H1 (cell line): ENCODE results near the gene GIT1. TPM values are rescaled to one million over a fixed set of nuclear protein-coding genes. Genes with fewer than 3 reads are reported as not detected.

Experiments
- CTCF ChIA-PET: fragments of 300-600 bp; sonication (Branson Sonifier 250); formaldehyde crosslinking; loops from one replicate; lab custom pipeline; 2021; ENCODE audit not compliant: partially characterized antibody; lab: Charles Lee
- POLR2A ChIA-PET: fragments of 300-600 bp; sonication (Branson Sonifier 250); formaldehyde crosslinking; loops from one replicate; lab custom pipeline; 2021; ENCODE audit warnings: inconsistent platforms; ENCODE audit not compliant: partially characterized antibody; lab: Charles Lee
- DNase-seq, 2 experiments: peaks; one replicate each; pipeline versions ENCODE4 v3.0.0 to v3.0.0-alpha.2; 2010 to 2022; ENCODE audit warnings: low spot score in 2 of 2, low read depth in 1 of 2, mixed read lengths in 1 of 2
- FAIRE-seq: peaks from 2 replicates; lab custom pipeline; 2011; peaks lifted over from hg19 to GRCh38; lab: Jason Lieb, UNC
- H2AFZ ChIP-seq: 2 replicates; pipeline ENCODE4 v1.8.1; 2012; ENCODE audit warnings: low read length, inconsistent platforms
- H2AK5ac ChIP-seq: 2 replicates; pipeline ENCODE4 v1.6.1; 2013; ENCODE audit warnings: low read depth, low read length
- H2BK120ac ChIP-seq: replicated peaks from 2 replicates; pipeline ENCODE3; 2013; ENCODE audit warnings: low read depth, low read length, inconsistent platforms
- H2BK12ac ChIP-seq: 2 replicates; pipeline ENCODE4 v1.6.1; 2013; ENCODE audit warnings: low read depth, low read length
- H2BK15ac ChIP-seq: 2 replicates; pipeline ENCODE4 v1.6.1; 2013; ENCODE audit warnings: low read length
- H2BK20ac ChIP-seq: 2 replicates; pipeline ENCODE4 v1.6.1; 2013; ENCODE audit warnings: low read length
- H2BK5ac ChIP-seq: 2 replicates; pipeline ENCODE4 v1.6.1; 2013; ENCODE audit warnings: low read depth, low read length
- H3K14ac ChIP-seq: 2 replicates; pipeline ENCODE4 v1.6.1; 2013; ENCODE audit warnings: inconsistent platforms; ENCODE audit not compliant: insufficient read length
- H3K18ac ChIP-seq: 2 replicates; pipeline ENCODE4 v1.6.1; 2013; ENCODE audit warnings: low read length; ENCODE audit errors: extremely low read depth
- H3K23ac ChIP-seq: 2 replicates; pipeline ENCODE4 v1.6.1; 2013; ENCODE audit warnings: inconsistent platforms; ENCODE audit not compliant: insufficient read length
- H3K23me2 ChIP-seq: 2 replicates; pipeline ENCODE4 v1.6.1; 2013; ENCODE audit warnings: low read depth, low read length
- H3K27ac ChIP-seq: 2 replicates; pipeline ENCODE4 v1.6.1; 2011; ENCODE audit warnings: low read depth, low read length, inconsistent platforms
- H3K27me3 ChIP-seq, 4 experiments: replicated peaks in 1 of 4; 1 replicate in 1 of 4; 2 replicates in 3 of 4; pipeline versions ENCODE4 v1.6.1 to v1.8.1; 2011 to 2013; ENCODE audit warnings: low read length in 3 of 4, mild to moderate bottlenecking in 3 of 4, inconsistent platforms in 2 of 4, mixed read lengths in 2 of 4, moderate library complexity in 1 of 4; ENCODE audit not compliant: control insufficient read depth in 3 of 4, insufficient read depth in 3 of 4; ENCODE audit errors: extremely low read depth in 1 of 4
- H3K36me3 ChIP-seq, 4 experiments: 2 replicates each; pipeline versions ENCODE4 v1.6.1 to v1.8.1; 2011 to 2013; ENCODE audit warnings: mild to moderate bottlenecking in 4 of 4, low read length in 3 of 4, moderate library complexity in 2 of 4, control low read depth in 1 of 4, inconsistent platforms in 1 of 4; ENCODE audit not compliant: insufficient read depth in 4 of 4, control insufficient read depth in 2 of 4
- H3K4ac ChIP-seq: replicated peaks from 2 replicates; pipeline ENCODE3; 2013; ENCODE audit warnings: low read length, low read depth, mixed read lengths, inconsistent platforms; ENCODE audit not compliant: insufficient read length
- H3K4me1 ChIP-seq, 4 experiments: replicated peaks in 1 of 4; 1 replicate in 1 of 4; 2 replicates in 3 of 4; pipeline versions ENCODE4 v1.6.1 to v1.8.1; 2011 to 2013; ENCODE audit warnings: low read length in 3 of 4, inconsistent platforms in 2 of 4, mixed read lengths in 1 of 4; ENCODE audit not compliant: insufficient read depth in 4 of 4, control insufficient read depth in 3 of 4
- H3K4me2 ChIP-seq, 2 experiments: 2 replicates each; pipeline versions ENCODE4 v1.6.1 to v1.8.1; 2011 to 2013; ENCODE audit warnings: low read depth in 2 of 2, low read length in 2 of 2, control low read depth in 1 of 2, inconsistent platforms in 1 of 2, mild to moderate bottlenecking in 1 of 2; ENCODE audit not compliant: insufficient read depth in 1 of 2
- H3K4me3 ChIP-seq, 4 experiments: fragments of 200-600, 300-600 bp in 1 of 4; sonication (generic), shearing (Covaris generic), sonication (Bioruptor Twin) in 1 of 4; 2 replicates each; pipeline versions ENCODE4 v1.5.1 to v1.8.1; 2011 to 2016; ENCODE audit warnings: low read length in 4 of 4, low read depth in 3 of 4, control low read depth in 2 of 4, inconsistent platforms in 2 of 4, mild to moderate bottlenecking in 2 of 4, mixed read lengths in 1 of 4, moderate library complexity in 1 of 4; ENCODE audit not compliant: insufficient read depth in 2 of 4; ENCODE audit errors: extremely low read depth in 1 of 4
- H3K56ac ChIP-seq: replicated peaks from 2 replicates; pipeline ENCODE3; 2013; ENCODE audit warnings: low read depth, mild to moderate bottlenecking, mixed read lengths, low read length, inconsistent platforms; ENCODE audit not compliant: insufficient read length
- H3K79me1 ChIP-seq: 2 replicates; pipeline ENCODE4 v1.6.1; 2013; ENCODE audit warnings: low read depth, low read length, control low read depth
- H3K79me2 ChIP-seq, 2 experiments: 2 replicates each; pipeline versions ENCODE4 v1.6.1 to v1.8.1; 2012 to 2013; ENCODE audit warnings: low read length in 2 of 2, mild to moderate bottlenecking in 2 of 2, inconsistent platforms in 1 of 2; ENCODE audit not compliant: insufficient read depth in 2 of 2, control insufficient read depth in 1 of 2
- H3K9ac ChIP-seq, 4 experiments: replicated peaks in 1 of 4; 1 replicate in 1 of 4; 2 replicates in 3 of 4; pipeline versions ENCODE4 v1.6.1 to v1.8.1; 2011 to 2013; ENCODE audit warnings: low read depth in 3 of 4, low read length in 3 of 4, control low read depth in 2 of 4, mild to moderate bottlenecking in 2 of 4, moderate library complexity in 2 of 4, inconsistent platforms in 1 of 4; ENCODE audit errors: extremely low read depth in 1 of 4
- H3K9me3 ChIP-seq, 2 experiments: 2 replicates each; pipeline versions ENCODE4 v1.6.1 to v1.8.1; 2012 to 2013; ENCODE audit warnings: mild to moderate bottlenecking in 2 of 2, moderate library complexity in 2 of 2, control low read depth in 1 of 2, inconsistent platforms in 1 of 2, low read depth in 1 of 2, low read length in 1 of 2, mixed read lengths in 1 of 2; ENCODE audit not compliant: insufficient read depth in 2 of 2
- H4K20me1 ChIP-seq, 2 experiments: replicated peaks in 1 of 2; 2 replicates each; pipeline versions ENCODE3 to v1.8.1; 2011 to 2013; ENCODE audit warnings: inconsistent platforms in 2 of 2, low read length in 2 of 2, mild to moderate bottlenecking in 1 of 2; ENCODE audit not compliant: insufficient read depth in 2 of 2, control insufficient read depth in 1 of 2
- H4K5ac ChIP-seq: 2 replicates; pipeline ENCODE4 v1.6.1; 2013; ENCODE audit warnings: low read length, low read depth, mixed read lengths, inconsistent platforms; ENCODE audit not compliant: insufficient read length
- H4K8ac ChIP-seq: 2 replicates; pipeline ENCODE4 v1.8.0; 2013; ENCODE audit warnings: mild to moderate bottlenecking, moderate library complexity, low read length, inconsistent platforms; ENCODE audit not compliant: insufficient read depth; ENCODE audit errors: extremely low read depth
- H4K91ac ChIP-seq: replicated peaks from 2 replicates; pipeline ENCODE3; 2013; ENCODE audit warnings: low read length, mixed read lengths, inconsistent platforms; ENCODE audit not compliant: insufficient read length
- CBX5 ChIP-seq: fragments of 300-800, 300-1000 bp; sonication (generic); IDR thresholded peaks from 2 replicates; pipeline ENCODE4 v1.7.1; 2016; ENCODE audit warnings: antibody characterized with exemption, low read length, low read depth
- CHD1 ChIP-seq: IDR thresholded peaks from 2 replicates; pipeline ENCODE4 v1.6.1; 2012; ENCODE audit warnings: low read depth, low read length, improper control_type of control experiment
- CREB1 ChIP-seq: IDR thresholded peaks from 2 replicates; pipeline ENCODE4 v1.6.1; 2012; ENCODE audit warnings: inconsistent platforms
- EP300 ChIP-seq, 2 experiments: IDR thresholded peaks; 1 replicate in 1 of 2; 2 replicates in 1 of 2; pipeline ENCODE4 v1.6.1; 2011 to 2012; ENCODE audit warnings: low read depth in 2 of 2, low read length in 2 of 2, mild to moderate bottlenecking in 2 of 2, borderline replicate concordance in 1 of 2, inconsistent platforms in 1 of 2, moderate library complexity in 1 of 2
- HDAC2 ChIP-seq, 2 experiments: fragments of 300-600 bp in 1 of 2; sonication (generic) in 1 of 2; IDR thresholded peaks; 2 replicates each; pipeline ENCODE4 v1.6.1; 2011 to 2012; ENCODE audit warnings: low read depth in 2 of 2, low read length in 2 of 2, mild to moderate bottlenecking in 2 of 2, moderate library complexity in 2 of 2, borderline replicate concordance in 1 of 2, inconsistent platforms in 1 of 2
- KDM4A ChIP-seq: IDR thresholded peaks from one replicate; pipeline ENCODE4 v1.7.1; 2012; ENCODE audit warnings: low read depth, mild to moderate bottlenecking, moderate library complexity, low read length, inconsistent platforms; ENCODE audit not compliant: severe bottlenecking
- RAD21 ChIP-seq, 2 experiments: IDR thresholded peaks in 1 of 2; conservative IDR thresholded peaks in 1 of 2; 2 replicates each; pipeline ENCODE4 v1.6.1; 2011; ENCODE audit warnings: low read depth in 2 of 2, low read length in 2 of 2, improper control_type of control experiment in 1 of 2, inconsistent platforms in 1 of 2, mild to moderate bottlenecking in 1 of 2, moderate library complexity in 1 of 2
- WGBS, 2 experiments: shearing (Covaris generic) in 1 of 2; methylation state at CpG; one replicate each; pipeline versions ENCODE4 v1.1.6 to v1.1.7; 2013 to 2015; ENCODE audit warnings: low lambda C conversion rate in 2 of 2, mixed read lengths in 2 of 2, inconsistent platforms in 1 of 2, low coverage in 1 of 2, missing lambda C conversion rate in 1 of 2; ENCODE audit not compliant: insufficient replicate concordance in 2 of 2, insufficient coverage in 1 of 2, insufficient read length in 1 of 2; ENCODE audit errors: extremely low coverage in 1 of 2, missing lambda C conversion rate in 1 of 2; 5-methylcytosine and 5-hydroxymethylcytosine counted together
- polyA plus RNA-seq, 7 experiments: library from polyadenylated mRNA; depleted of rRNA in 3 of 7; stranded (reverse) in 5 of 7; unstranded in 2 of 7; fragments of >200 nt in 5 of 7; fragments of 200-250 nt in 2 of 7; gene quantifications; 1 replicate in 5 of 7; 2 replicates in 1 of 7; 4 replicates in 1 of 7; pipeline versions ENCODE4 v1.2.1 to v1.2.3, GENCODE V29; 2011 to 2013; ENCODE audit warnings: missing spikeins in 2 of 7, mixed read lengths in 2 of 7
- total RNA-seq: library from RNA; stranded (reverse); fragmentation: NEBNext Ultra II Directional; extraction: Animal tissue kit (Norgen Biotek cat#: 25700); gene quantifications from 2 replicates; pipeline ENCODE4 v1.2.1, GENCODE V29; 2021

GIT1 gene
- total and polyA plus RNA-seq, 2 of the 8 experiments (the other 6 are each of a cell fraction or from before 2014, with no cell fraction given): 62.4 to 63.0 TPM

DNA sequence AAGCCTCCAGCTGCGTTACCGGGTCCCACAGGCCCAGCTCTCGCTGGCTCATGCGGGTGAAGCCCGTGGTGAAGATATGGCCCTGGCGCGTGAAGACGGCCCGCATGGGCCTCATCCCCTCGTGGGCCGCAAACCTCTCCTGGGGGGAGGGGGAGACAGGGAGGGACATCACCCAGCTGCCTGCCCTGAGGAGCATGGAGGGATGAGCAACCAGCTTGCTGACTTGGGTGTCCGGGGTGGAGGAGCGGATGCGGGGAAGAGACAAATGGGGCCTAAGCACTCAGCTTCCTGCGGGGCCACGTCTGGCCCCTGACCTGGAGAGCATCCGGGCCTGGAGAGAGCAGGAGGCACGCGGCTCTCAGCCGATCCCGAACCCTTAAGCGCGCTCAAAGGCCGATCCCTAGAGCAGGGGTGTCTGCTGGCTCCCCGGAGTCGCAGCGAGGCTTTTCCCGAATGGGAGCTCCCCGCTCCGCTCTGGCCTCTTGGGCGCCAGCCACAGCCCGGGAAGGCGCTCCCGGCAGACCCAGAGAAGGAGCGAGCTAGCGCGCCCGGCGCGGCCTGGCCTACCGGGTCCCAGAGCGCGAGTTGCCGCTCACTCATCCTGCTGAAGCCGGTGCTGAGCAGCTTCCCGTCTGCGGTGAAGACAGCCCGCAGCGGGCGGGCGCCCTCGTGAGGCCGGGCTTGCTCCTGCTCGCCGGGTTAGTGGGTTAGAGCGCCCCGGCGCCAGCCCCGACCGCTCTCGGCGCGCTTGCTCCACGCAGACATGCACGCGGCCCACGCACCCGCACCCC is 28.2 kb upstream of the GIT1 start:
- Histone ChIP-seq H4K8ac (peak overlapping the region; percentile 87; the same call in 1 of the 2 replicates), H2BK5ac (peak overlapping the region; percentile 60; the same call in 1 of the 2 replicates), H4K91ac (peak overlapping the region; percentile 30), H4K20me1 (peaks cover 5 to 6% of the 10 kb centered on the region in 2 experiments), H2BK20ac (no peak overlapping the region), H3K23me2 (peaks cover 18% of the 10 kb centered on the region), H3K14ac (no peak overlapping the region), H3K23ac (no peak overlapping the region), H4K5ac (no peak overlapping the region), H2BK120ac (no peak overlapping the region), H2BK15ac (peak overlapping the region; percentile 88; the same call in 1 of the 2 replicates), H3K4me2 (peak overlapping the region; percentile 90 to 96), H3K27ac (no peak overlapping the region), H2AFZ (no peak overlapping the region), H2AK5ac (no peak overlapping the region), H3K36me3 (peaks cover 0 to 5% (median 0%) of the 10 kb centered on the region in 4 experiments; a peak in 1 of 8 replicates), H2BK12ac (peak overlapping the region; percentile 75; the same call in 1 of the 2 replicates), H3K79me1 (no peaks in the 10 kb centered on the region), H3K79me2 (no peaks in the 10 kb centered on the region), H3K4me1 (peaks cover 14 to 49% (median 40%) of the 10 kb centered on the region in 4 experiments), H3K56ac (no peak overlapping the region), H3K4me3 (peak overlapping the region; percentile 12 to 60 (median 30); a peak in 7 of 8 replicates), H3K9ac (peak overlapping the region in 2 of 4 experiments; percentile 25 to 29; a peak in 3 of 7 replicates), H3K4ac (no peak overlapping the region), H3K27me3 (peaks cover 22 to 77% (median 62%) of the 10 kb centered on the region in 4 experiments), H3K9me3 (peaks cover 0 to 3% of the 10 kb centered on the region in 2 experiments; a peak in 1 of 4 replicates), H3K18ac (peak overlapping the region; percentile 71)
- ChIA-PET POLR2A (interaction anchor here (0.6 to 4.3 kb wide), 8 partner anchors 9 to 467 kb away, joined by 3 to 30 read pairs (median 4); partner anchors contain the start of genes ANKRD13B and TP53I13), CTCF (interaction anchor here (0.7 to 13.1 kb wide), 41 partner anchors 8 to 478 kb away, joined by 3 to 193 read pairs (median 4); partner anchors contain the start of genes ABHD15, ANKRD13B and TP53I13)
- DNase-seq (peak in 1 of 2 experiments; percentile 92), FAIRE-seq (no peak)
- WGBS, 2 experiments: 12% methylated on average over 64 of the region's 68 CpGs; no CpG with 5 or more reads in 1 of the 2 experiments
- TF ChIP-seq EP300 (IDR thresholded peaks at IDR 0.05; ENCODE audit: borderline replicate concordance in 1 of 2, low read depth in 2 of 2, low read length in 2 of 2): 0 out of 3 replicates have a peak, but pooled peaks of 1 of the 2 experiments have one; percentile 38
- no peak; the same call in 1 of the 2 replicates for TF ChIP-seq CREB1
- TF ChIP-seq KDM4A: no peak
- no peak; a peak in 1 of 4 replicates for TF ChIP-seq HDAC2 (IDR thresholded peaks at IDR 0.05; ENCODE audit: borderline replicate concordance in 1 of 2, low read depth in 2 of 2, low read length in 2 of 2)
- no peak for TF ChIP-seq CBX5
- TF ChIP-seq RAD21 (IDR thresholded peaks at IDR 0.05 in 1 of 2, conservative IDR thresholded peaks at IDR 0.05 in 1 of 2; ENCODE audit: low read depth in 2 of 2, low read length in 2 of 2): peak; percentile 57 to 73
- no peak for TF ChIP-seq CHD1
